PFSK-1 (cell line): Measurements from ENCODE around the gene IL1RAPL2.

Experiments used
- POLR2AphosphoS5 ChIP-seq: IDR thresholded peaks from 2 replicates; pipeline ENCODE4 v1.6.1; 2012; ENCODE audit warnings: low read depth, mild to moderate bottlenecking, control low read depth, low read length, moderate library complexity
- REST ChIP-seq, 2 experiments: IDR thresholded peaks; 2 replicates each; pipeline versions ENCODE4 v1.6.1 to v1.8.0; 2011 to 2012; ENCODE audit warnings: low read depth in 2 of 2, low read length in 2 of 2, control low read depth in 1 of 2, inconsistent platforms in 1 of 2, mild to moderate bottlenecking in 1 of 2, moderate library complexity in 1 of 2; ENCODE audit not compliant: insufficient read depth in 1 of 2
- TAF1 ChIP-seq: IDR thresholded peaks from 2 replicates; pipeline ENCODE4 v1.6.1; 2012; ENCODE audit warnings: low read length, control low read depth, borderline replicate concordance; ENCODE audit not compliant: insufficient read depth

- TF ChIP-seq REST (IDR thresholded peaks at IDR 0.05; ENCODE audit: insufficient read depth in 1 of 2, low read depth in 2 of 2, low read length in 2 of 2) (no peak), POLR2AphosphoS5 (no peak), TAF1 (no peak)
Measured at GRCh38 chrX:105694839-105695238, 1128.8 kb downstream of the IL1RAPL2 start.
